Measurements from ENCODE around the gene GNE.

GRCh38 chr9:36221667-36222066 lies 36.6 kb downstream of the GNE start:
- TF ChIP-seq CTCF (IDR thresholded peaks at IDR 0.05): no peak
- TF ChIP-seq E2F4 (CRISPR knock-in tag; IDR thresholded peaks at IDR 0.05; ENCODE audit: borderline replicate concordance, low read depth): no peak
- no peak for TF ChIP-seq CREB1 (CRISPR knock-in tag; IDR thresholded peaks at IDR 0.05)
- TF ChIP-seq ZNF512 (CRISPR knock-in tag; IDR thresholded peaks at IDR 0.05; ENCODE audit: borderline replicate concordance): no peak
- TF ChIP-seq TEAD4 (CRISPR knock-in tag; IDR thresholded peaks at IDR 0.05): no peak
- no peak for TF ChIP-seq MAX (CRISPR knock-in tag; IDR thresholded peaks at IDR 0.05)
- TF ChIP-seq ESRRA (CRISPR knock-in tag; IDR thresholded peaks at IDR 0.05; ENCODE audit: borderline replicate concordance): no peak
- TF ChIP-seq SMAD3 (CRISPR knock-in tag; IDR thresholded peaks at IDR 0.05; ENCODE audit: borderline replicate concordance): no peak
- no peak for TF ChIP-seq SP1 (CRISPR knock-in tag; conservative IDR thresholded peaks at IDR 0.05)
- no peak for TF ChIP-seq USF2 (CRISPR knock-in tag; IDR thresholded peaks at IDR 0.05)
- no peak for TF ChIP-seq GABPB1 (CRISPR knock-in tag; IDR thresholded peaks at IDR 0.05)
